Natural killer cell (primary cell): ENCODE measurements around the gene NRP1. TPM values are rescaled to one million over a fixed set of nuclear protein-coding genes. Genes with fewer than 3 reads are reported as not detected.

Source experiments
- ATAC-seq, 3 donors: fragments of 150-1000 bp in 2 of 3; fragments of 200-7000 bp in 1 of 3; cut with Tn5 transposase; 1 replicate in 1 of 3; 2 replicates in 2 of 3; pipeline ENCODE4 v1.10.0; 2021; ENCODE audit warnings: mild to moderate bottlenecking in 2 of 3, moderate library complexity in 2 of 3
- DNase-seq, 2 donors: peaks; one replicate each; pipeline versions ENCODE4 v3.0.0 to v3.0.0-alpha.2; 2013 to 2021; ENCODE audit warnings: mixed read lengths in 1 of 2
- H3K27ac ChIP-seq: one replicate; pipeline ENCODE4 v1.5.1; 2013; ENCODE audit warnings: mild to moderate bottlenecking, low read length
- H3K27me3 ChIP-seq: one replicate; pipeline ENCODE4 v1.6.1; 2013; ENCODE audit warnings: low read length; ENCODE audit not compliant: control insufficient read depth, insufficient read depth
- H3K36me3 ChIP-seq: one replicate; pipeline ENCODE4 v1.6.1; 2013; ENCODE audit warnings: low read length; ENCODE audit not compliant: control insufficient read depth, insufficient read depth
- H3K4me1 ChIP-seq: one replicate; pipeline ENCODE4 v1.6.1; 2013; ENCODE audit warnings: low read length; ENCODE audit not compliant: control insufficient read depth, insufficient read depth
- H3K4me3 ChIP-seq: one replicate; pipeline ENCODE4 v1.5.1; 2013; ENCODE audit warnings: low read length
- H3K9me3 ChIP-seq: one replicate; pipeline ENCODE4 v1.6.1; 2013; ENCODE audit warnings: low read length; ENCODE audit not compliant: control insufficient read depth, insufficient read depth
- H3K27ac Mint-ChIP-seq, 2 donors: one replicate each; pipeline ENCODE4 v1.8.0; 2022; ENCODE audit warnings: mild to moderate bottlenecking in 2 of 2, mixed read lengths in 2 of 2, moderate library complexity in 1 of 2
- H3K27me3 Mint-ChIP-seq, 2 donors: one replicate each; pipeline ENCODE4 v1.8.0; 2022; ENCODE audit warnings: low read depth in 2 of 2, mixed read lengths in 2 of 2
- H3K36me3 Mint-ChIP-seq: one replicate; pipeline ENCODE4 v1.8.0; 2022; ENCODE audit warnings: mixed read lengths
- H3K4me1 Mint-ChIP-seq, 2 donors: one replicate each; pipeline ENCODE4 v1.8.0; 2022; ENCODE audit warnings: mixed read lengths in 2 of 2
- H3K4me3 Mint-ChIP-seq: one replicate; pipeline ENCODE4 v1.8.0; 2022; ENCODE audit warnings: mild to moderate bottlenecking, moderate library complexity, mixed read lengths
- H3K9me3 Mint-ChIP-seq, 2 donors: one replicate each; pipeline ENCODE4 v1.8.0; 2022; ENCODE audit warnings: mixed read lengths in 2 of 2
- CTCF ChIP-seq: fragments of 200-600 bp; IDR thresholded peaks from one replicate; pipeline ENCODE4 v1.8.0; 2022; ENCODE audit warnings: antibody characterized with exemption
- WGBS: methylation state at CpG from one replicate; pipeline ENCODE4 v1.1.7; 2013; ENCODE audit warnings: missing lambda C conversion rate; ENCODE audit not compliant: insufficient coverage; 5-methylcytosine and 5-hydroxymethylcytosine counted together
- intact Hi-C: fragments of 100-400 bp; cut with micrococcal nuclease; formaldehyde crosslinking; loops from one replicate; pipeline ENCODE4 v1.14.2; 2022
- total RNA-seq, 4 donors: library from RNA; stranded (reverse); fragments of 120-200 nt in 1 of 4; gene quantifications; one replicate each; pipeline versions ENCODE4 v1.2.3 to v1.2.4, GENCODE V29; 2013 to 2022

NRP1 gene
- total RNA-seq, 3 donors from 2014 or later (not counting 1 experiment from before 2014, with no cell fraction given): 0.16 to 1.5 TPM; not detected in 1

GRCh38 chr10:33228426-33228825 is 106.0 kb downstream of the NRP1 start:
- no peak for DNase-seq
- Histone ChIP-seq H3K4me3 (no peak overlapping the region), H3K27ac (no peak overlapping the region), H3K4me1 (no peaks in the 10 kb centered on the region), H3K27me3 (no peaks in the 10 kb centered on the region), H3K36me3 (no peaks in the 10 kb centered on the region), H3K9me3 (no peaks in the 10 kb centered on the region)
- intact Hi-C loops: no loop called here
- no peak for TF ChIP-seq CTCF
- no peak for ATAC-seq
- Mint-ChIP-seq H3K9me3 (no peaks in the 10 kb centered on the region), H3K4me3 (no peak overlapping the region), H3K4me1 (no peaks in the 10 kb centered on the region), H3K36me3 (no peaks in the 10 kb centered on the region), H3K27ac (no peak overlapping the region), H3K27me3 (peaks cover 13 to 29% of the 10 kb centered on the region in 2 donors)
- WGBS: 85% methylated on average over 2 of the region's 3 CpGs

GRCh38 chr10:33227489-33227888 is 107.0 kb downstream of the NRP1 start:
- Mint-ChIP-seq H3K36me3 (no peaks in the 10 kb centered on the region), H3K4me1 (no peaks in the 10 kb centered on the region), H3K27me3 (peaks cover 13 to 30% of the 10 kb centered on the region in 2 donors), H3K27ac (no peak overlapping the region), H3K4me3 (no peak overlapping the region), H3K9me3 (no peaks in the 10 kb centered on the region)
- DNase-seq (no peak), ATAC-seq (no peak)
- H3K4me3 ChIP-seq: no peak overlapping the region
- intact Hi-C loops: no loop called here
- no peaks in the 10 kb centered on the region for H3K9me3 ChIP-seq
- H3K27me3 ChIP-seq: no peaks in the 10 kb centered on the region
- no peak for TF ChIP-seq CTCF
- H3K4me1 ChIP-seq: no peaks in the 10 kb centered on the region
- 50% methylated on average over 1 of the region's 2 CpGs for WGBS
- H3K27ac ChIP-seq: no peak overlapping the region
- no peaks in the 10 kb centered on the region for H3K36me3 ChIP-seq

GRCh38 chr10:33224251-33224965 is 110.1 kb downstream of the NRP1 start:
- ATAC-seq: no peak
- intact Hi-C loops: no loop called here

More at GRCh38 chr10:33224251-33224965, 110.1 kb downstream of the NRP1 start:
- Mint-ChIP-seq H3K4me3 (no peak overlapping the region), H3K9me3 (no peaks in the 10 kb centered on the region), H3K4me1 (no peaks in the 10 kb centered on the region), H3K36me3 (no peaks in the 10 kb centered on the region), H3K27ac (no peak overlapping the region), H3K27me3 (peaks cover 5 to 7% of the 10 kb centered on the region in 2 donors)
- Histone ChIP-seq H3K4me3 (no peak overlapping the region), H3K27ac (no peak overlapping the region), H3K4me1 (no peaks in the 10 kb centered on the region), H3K9me3 (no peaks in the 10 kb centered on the region), H3K27me3 (no peaks in the 10 kb centered on the region), H3K36me3 (no peaks in the 10 kb centered on the region)
- no peak for TF ChIP-seq CTCF
- 100% methylated on average over 7 of the region's 7 CpGs for WGBS
- no peak for DNase-seq
